ENCODE data around the gene BDP1. TPM values are rescaled to one million over a fixed set of nuclear protein-coding genes. Genes with fewer than 3 reads are reported as not detected.
"Not testable (repeated sequence)": the region's sequence is repeated elsewhere in the genome, so short reads cannot be mapped to it uniquely, and the experiment has no call there.

Gene BDP1
- total and polyA plus RNA-seq, 12 donors = 6.1 to 37.2 (median 17.8) TPM

- DNase-seq = no peak
- Histone ChIP-seq H3K36me3 (replicated peaks in 1 of 2) (peaks cover 0 to 64% of the 10 kb centered on the region in 2 donors), H3K27ac (no peak overlapping the region), H3K4me3 (no peak overlapping the region), H3K27me3 (no peaks in the 10 kb centered on the region), H3K4me1 (replicated peaks in 1 of 2) (no peaks in the 10 kb centered on the region), H3K9me3 (replicated peaks in 1 of 3) (no peaks in the 10 kb centered on the region)
- WGBS, 4 donors = 96 to 97% (median 97%) methylated on average over 4 of the region's 4 CpGs
- TF ChIP-seq POLR2A (IDR thresholded peaks at IDR 0.05) = no peak
- TF ChIP-seq, protein P1, sequence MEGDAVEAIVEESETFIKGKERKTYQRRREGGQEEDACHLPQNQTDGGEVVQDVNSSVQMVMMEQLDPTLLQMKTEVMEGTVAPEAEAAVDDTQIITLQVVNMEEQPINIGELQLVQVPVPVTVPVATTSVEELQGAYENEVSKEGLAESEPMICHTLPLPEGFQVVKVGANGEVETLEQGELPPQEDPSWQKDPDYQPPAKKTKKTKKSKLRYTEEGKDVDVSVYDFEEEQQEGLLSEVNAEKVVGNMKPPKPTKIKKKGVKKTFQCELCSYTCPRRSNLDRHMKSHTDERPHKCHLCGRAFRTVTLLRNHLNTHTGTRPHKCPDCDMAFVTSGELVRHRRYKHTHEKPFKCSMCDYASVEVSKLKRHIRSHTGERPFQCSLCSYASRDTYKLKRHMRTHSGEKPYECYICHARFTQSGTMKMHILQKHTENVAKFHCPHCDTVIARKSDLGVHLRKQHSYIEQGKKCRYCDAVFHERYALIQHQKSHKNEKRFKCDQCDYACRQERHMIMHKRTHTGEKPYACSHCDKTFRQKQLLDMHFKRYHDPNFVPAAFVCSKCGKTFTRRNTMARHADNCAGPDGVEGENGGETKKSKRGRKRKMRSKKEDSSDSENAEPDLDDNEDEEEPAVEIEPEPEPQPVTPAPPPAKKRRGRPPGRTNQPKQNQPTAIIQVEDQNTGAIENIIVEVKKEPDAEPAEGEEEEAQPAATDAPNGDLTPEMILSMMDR (IDR thresholded peaks at IDR 0.05) = no peak
- intact Hi-C loops (cut with DNase I) = no loop called here
Measured at GRCh38 chr5:71563161-71563560, 107.7 kb downstream of the BDP1 start.

DNA sequence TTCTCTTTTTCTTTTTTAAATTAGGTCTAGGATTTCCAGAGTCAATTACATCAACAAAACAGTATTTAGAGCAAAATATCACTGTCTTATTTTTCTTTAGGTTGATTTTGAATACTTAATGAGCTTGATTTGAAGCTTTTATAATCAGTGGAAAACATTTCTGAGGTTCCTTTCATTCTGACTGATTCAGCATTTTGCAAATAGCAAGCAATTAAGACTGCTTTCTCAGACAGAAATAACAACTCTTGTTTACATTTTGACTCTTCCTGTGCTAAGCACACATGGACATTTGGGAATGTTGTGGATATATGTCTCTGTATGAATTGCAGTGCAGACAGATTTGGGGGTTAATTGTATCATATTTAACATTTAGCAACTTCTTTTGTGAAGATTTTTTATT lies 109.4 kb downstream of the BDP1 start:
- no peaks in the 10 kb centered on the region for H3K4me1 ChIP-seq (replicated peaks in 1 of 2)
- no peak for DNase-seq
- intact Hi-C loops (cut with DNase I) = no loop called here
- no peak overlapping the region for H3K27ac ChIP-seq
- no peak for TF ChIP-seq POLR2A (IDR thresholded peaks at IDR 0.05)
- TF ChIP-seq, protein P1 (IDR thresholded peaks at IDR 0.05) = no peak
- no peak overlapping the region for H3K4me3 ChIP-seq
- H3K36me3 ChIP-seq (replicated peaks in 1 of 2) = peaks cover 0 to 58% of the 10 kb centered on the region in 2 donors
- H3K27me3 ChIP-seq = no peaks in the 10 kb centered on the region
- H3K9me3 ChIP-seq (replicated peaks in 1 of 3) = no peaks in the 10 kb centered on the region

DNA sequence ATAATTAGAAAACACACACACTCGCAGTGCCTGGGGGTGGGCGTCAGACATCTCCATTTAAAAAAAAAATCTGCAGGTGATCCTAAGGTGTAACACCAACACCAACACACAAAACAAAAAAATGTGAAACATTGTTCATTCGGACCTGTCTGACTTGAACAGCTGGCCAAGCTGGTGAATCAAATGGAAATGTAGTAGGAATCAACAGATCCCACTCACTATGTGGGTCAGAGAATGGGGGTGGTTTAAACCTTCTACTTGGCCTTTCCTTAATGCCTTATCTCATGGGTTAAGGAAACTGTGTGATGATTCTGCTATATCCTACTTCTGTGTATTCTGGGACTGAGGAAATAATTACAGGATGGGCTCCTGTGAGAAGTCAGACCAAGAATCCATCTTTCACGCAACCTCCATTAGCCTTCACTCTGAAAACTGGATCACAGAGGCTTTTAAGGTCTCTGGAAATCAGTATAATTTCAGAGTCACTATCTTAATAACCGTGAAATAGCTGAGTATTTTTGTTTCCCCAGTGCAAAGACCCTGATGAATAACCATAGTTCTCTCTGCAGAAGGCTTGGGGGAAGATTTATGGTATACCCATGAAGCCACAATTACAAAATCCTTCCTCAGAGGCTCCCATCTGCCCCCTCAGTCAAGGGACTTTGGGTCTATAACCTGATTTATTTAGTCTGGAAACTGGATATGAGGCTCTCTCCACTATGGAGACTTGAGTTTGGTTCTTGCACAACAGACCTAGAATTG lies 114.5 kb downstream of the BDP1 start:
- TF ChIP-seq, protein P1 (IDR thresholded peaks at IDR 0.05) = no peak
- no peak for TF ChIP-seq POLR2A (IDR thresholded peaks at IDR 0.05)
- peaks cover 0 to 17% of the 10 kb centered on the region in 2 donors for H3K36me3 ChIP-seq (replicated peaks in 1 of 2)
- no peak overlapping the region for H3K27ac ChIP-seq
- no peaks in the 10 kb centered on the region for H3K27me3 ChIP-seq
- WGBS, 4 donors = 66 to 87% (median 79%) methylated on average over 5 of the region's 5 CpGs
- H3K4me3 ChIP-seq = no peak overlapping the region
- no peaks in the 10 kb centered on the region for H3K9me3 ChIP-seq (replicated peaks in 1 of 3)
- H3K4me1 ChIP-seq (replicated peaks in 1 of 2) = no peaks in the 10 kb centered on the region
- intact Hi-C loops (cut with DNase I) = no loop called here
- DNase-seq = no peak

DNA sequence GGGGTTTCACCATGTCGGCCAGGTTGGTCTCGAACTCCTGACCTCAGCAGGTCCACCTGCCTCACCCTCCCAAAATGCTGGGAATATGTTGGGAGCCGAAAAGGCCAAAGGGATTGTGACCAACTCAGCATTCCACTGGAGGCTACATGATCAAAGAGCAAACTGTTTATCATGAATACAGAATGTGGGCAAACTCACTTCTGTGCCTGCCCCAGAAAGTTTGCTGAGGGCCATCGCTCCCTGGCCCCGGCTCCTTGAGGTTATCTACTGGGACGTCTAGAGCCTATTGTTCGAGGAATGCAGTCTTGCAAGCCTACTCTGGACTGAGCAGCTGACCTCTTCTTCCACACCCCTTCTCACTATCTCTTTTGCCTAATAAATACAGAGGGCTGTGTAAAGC lies 116.4 kb downstream of the BDP1 start:
- peaks cover 0 to 12% of the 10 kb centered on the region in 2 donors for H3K36me3 ChIP-seq (replicated peaks in 1 of 2)
- H3K27ac ChIP-seq; intact Hi-C loops (cut with DNase I); H3K4me3 ChIP-seq; H3K9me3 ChIP-seq (replicated peaks in 1 of 3); DNase-seq; H3K27me3 ChIP-seq; H3K4me1 ChIP-seq (replicated peaks in 1 of 2): not testable (repeated sequence)
- 90 to 94% (median 91%) methylated on average over 7 of the region's 7 CpGs for WGBS, 4 donors

DNA sequence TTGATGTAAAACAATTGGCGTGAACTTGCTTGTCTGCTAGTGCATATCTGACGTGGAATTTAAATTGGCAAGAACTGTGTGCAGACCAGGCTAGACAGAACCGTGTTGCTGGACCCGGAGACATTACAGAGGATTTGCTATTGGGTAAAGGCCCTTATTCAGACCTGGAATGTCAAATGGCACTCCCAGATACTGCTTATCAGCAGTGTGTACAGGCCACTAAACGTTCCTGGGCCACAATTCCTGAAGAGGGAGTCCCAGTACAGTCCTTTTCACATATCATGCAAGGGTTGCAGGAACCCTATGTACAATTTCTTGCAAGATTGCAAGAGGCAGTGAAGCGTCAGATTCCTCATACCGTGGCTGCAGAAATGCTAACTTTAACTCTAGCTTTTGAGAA lies 118.1 kb downstream of the BDP1 start:
- intact Hi-C loops (cut with DNase I) = no loop called here
- 77 to 86% (median 83%) methylated on average over 7 of the region's 7 CpGs for WGBS, 4 donors
- H3K27me3 ChIP-seq = no peaks in the 10 kb centered on the region

DNA sequence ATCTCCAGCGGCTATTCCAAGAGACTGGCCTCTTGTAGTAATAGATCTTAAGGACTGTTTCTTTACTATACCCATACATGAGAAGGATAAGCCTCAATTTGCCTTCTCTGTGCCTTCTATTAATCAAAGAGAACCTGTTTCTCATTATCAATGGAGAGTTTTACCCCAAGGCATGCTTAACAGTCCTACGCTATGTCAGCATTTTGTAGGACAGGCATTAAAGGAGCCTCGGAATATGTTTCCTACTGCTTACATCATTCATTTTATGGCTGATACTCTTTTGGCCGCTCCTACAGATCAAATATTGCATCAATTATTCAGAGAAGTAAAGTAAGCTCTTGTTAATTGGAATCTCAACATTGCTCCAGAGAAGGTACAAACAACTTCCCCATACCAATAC lies 120.1 kb downstream of the BDP1 start:
- H3K4me3 ChIP-seq; H3K9me3 ChIP-seq (replicated peaks in 1 of 3); intact Hi-C loops (cut with DNase I); DNase-seq; H3K4me1 ChIP-seq (replicated peaks in 1 of 2); H3K27ac ChIP-seq; H3K27me3 ChIP-seq; H3K36me3 ChIP-seq (replicated peaks in 1 of 2): not testable (repeated sequence)
- 94 to 98% (median 97%) methylated on average over 4 of the region's 4 CpGs for WGBS, 4 donors

More for the DNA sequence above, 118.1 kb downstream of the BDP1 start:
- no peaks in the 10 kb centered on the region for H3K4me1 ChIP-seq (replicated peaks in 1 of 2)
- H3K9me3 ChIP-seq (replicated peaks in 1 of 3) = no peaks in the 10 kb centered on the region
- no peak for DNase-seq
- H3K36me3 ChIP-seq (replicated peaks in 1 of 2) = peaks cover 0 to 2% of the 10 kb centered on the region in 2 donors
- no peak overlapping the region for H3K27ac ChIP-seq
- TF ChIP-seq POLR2A (IDR thresholded peaks at IDR 0.05) = no peak
- TF ChIP-seq, protein P1 (IDR thresholded peaks at IDR 0.05) = no peak
- H3K4me3 ChIP-seq = no peak overlapping the region

All from adrenal gland (tissue), 12 donors.